CD4-positive, alpha-beta T cell treated with Interleukin-2 at 100 ng/mL for 4 hours (primary cell): Measurements from ENCODE around the gene PRKAB2.
"Not testable (repeated sequence)": the region's sequence is repeated elsewhere in the genome, so short reads cannot be mapped to it uniquely, and the experiment has no call there.

Source experiments
- DNase-seq: peaks from one replicate; pipeline ENCODE4 v3.0.0-alpha.2; 2020; ENCODE audit warnings: low spot score

The PRKAB2 gene

GRCh38 chr1:147109762-147110161 lies 62.5 kb downstream of the PRKAB2 start:
- no peak for DNase-seq

GRCh38 chr1:147109041-147109440 lies 63.2 kb downstream of the PRKAB2 start:
- DNase-seq, result no peak

- DNase-seq, result not testable (repeated sequence)
Observed at GRCh38 chr1:147106407-147106881, 65.8 kb downstream of the PRKAB2 start.

- no peak for DNase-seq
Observed at GRCh38 chr1:147105909-147106308, 66.4 kb downstream of the PRKAB2 start.
